ENCODE results near the gene SPOCK2. TPM values are rescaled to one million over a fixed set of nuclear protein-coding genes. Genes with fewer than 3 reads are reported as not detected.

SPOCK2 gene
- total and polyA plus RNA-seq, 2 of the 13 experiments (the other 11 are each of a cell fraction or from before 2014, with no cell fraction given): 8.6 to 30.6 TPM

- TF ChIP-seq ZNF772 (CRISPR knock-in tag; IDR thresholded peaks at IDR 0.05) (peak; percentile 87; the same call in 1 of the 2 replicates), MEIS1 (CRISPR knock-in tag; IDR thresholded peaks at IDR 0.05; ENCODE audit: borderline replicate concordance) (peak; percentile 92), PRMT3 (CRISPR knock-in tag; IDR thresholded peaks at IDR 0.05; ENCODE audit: borderline replicate concordance, low read depth) (no peak), JUN (CRISPR knock-in tag; IDR thresholded peaks at IDR 0.05) (no peak; the same call in 1 of the 2 replicates), ZKSCAN8 (CRISPR knock-in tag; IDR thresholded peaks at IDR 0.05; ENCODE audit: borderline replicate concordance) (no peak; the same call in 1 of the 2 replicates), ZNF263 (CRISPR knock-in tag; IDR thresholded peaks at IDR 0.05) (peak; percentile 71), PLRG1 (conservative IDR thresholded peaks at IDR 0.05) (no peak), KLF15 (CRISPR knock-in tag; IDR thresholded peaks at IDR 0.05; ENCODE audit: borderline replicate concordance) (no peak), ZNF232 (CRISPR knock-in tag; IDR thresholded peaks at IDR 0.05; ENCODE audit: borderline replicate concordance) (peak; percentile 38; the same call in 1 of the 2 replicates), DNMT3B (CRISPR knock-in tag; conservative IDR thresholded peaks at IDR 0.05) (no peak; the same call in 1 of the 2 replicates), NKX3-1 (CRISPR knock-in tag; IDR thresholded peaks at IDR 0.05) (no peak), TBL1XR1 (IDR thresholded peaks at IDR 0.05; ENCODE audit: borderline replicate concordance, low read length, partially characterized antibody) (no peak), EED (CRISPR knock-in tag; IDR thresholded peaks at IDR 0.05) (no peak), ZNF839 (CRISPR knock-in tag; IDR thresholded peaks at IDR 0.05; ENCODE audit: borderline replicate concordance) (peak; percentile 70; the same call in 1 of the 2 replicates), PBX2 (CRISPR knock-in tag; IDR thresholded peaks at IDR 0.05) (no peak), ZNF557 (CRISPR knock-in tag; IDR thresholded peaks at IDR 0.05) (no peak), SMAD9 (CRISPR knock-in tag; IDR thresholded peaks at IDR 0.05) (no peak), SAP130 (CRISPR knock-in tag; IDR thresholded peaks at IDR 0.05; ENCODE audit: low read depth) (peak; percentile 84), CREBL2 (CRISPR knock-in tag; IDR thresholded peaks at IDR 0.05; ENCODE audit: borderline replicate concordance) (no peak), RFX1 (IDR thresholded peaks at IDR 0.05) (no peak), ZFP36L2 (CRISPR knock-in tag; IDR thresholded peaks at IDR 0.05) (no peak), ZNF678 (CRISPR knock-in tag; IDR thresholded peaks at IDR 0.05) (no peak; the same call in 1 of the 2 replicates), LBX2 (CRISPR knock-in tag; IDR thresholded peaks at IDR 0.05; ENCODE audit: borderline replicate concordance) (no peak), XRCC5 (optimal IDR thresholded peaks at IDR 0.05; ENCODE audit: low read length) (peak; percentile 92), NRL (CRISPR knock-in tag; IDR thresholded peaks at IDR 0.05; ENCODE audit: borderline replicate concordance) (peak; percentile 68), ZNF30 (CRISPR knock-in tag; IDR thresholded peaks at IDR 0.05) (no peak)
Measured at GRCh38 chr10:72030762-72031543, 57.4 kb downstream of the SPOCK2 start (continued).

All from HepG2 (cell line).